ENCODE measurements around the gene RBP5. TPM values are rescaled to one million over a fixed set of nuclear protein-coding genes. Genes with fewer than 3 reads are reported as not detected.

Gene RBP5
- total and polyA plus RNA-seq, 10 of the 15 experiments (the other 5 are each of a cell fraction or from before 2014, with no cell fraction given) = 0.11 to 1.1 (median 0.31) TPM; not detected in 4

GRCh38 chr12:7093486-7093885 is 35.2 kb downstream of the RBP5 start:
- H3K9me3 ChIP-seq (replicated peaks; ENCODE audit: control insufficient read depth, insufficient read depth, low read length) = no peaks in the 10 kb centered on the region
- in situ Hi-C loops (cut with MboI) = no loop called here
- no peaks in the 10 kb centered on the region for H4K20me1 ChIP-seq (ENCODE audit: control insufficient read depth, insufficient read depth)
- no peak overlapping the region for H3K4me2 ChIP-seq (ENCODE audit: control insufficient read depth, insufficient read depth)
- SMC1A ChIA-PET (ENCODE audit: uncharacterized antibody, unreplicated experiment) = interaction anchor here (0.9 to 1.6 kb wide), 3 partner anchors 14 to 133 kb away, joined by 3 to 7 read pairs (median 4); no protein-coding TSS in a partner anchor
- POLR2A ChIA-PET = no interaction called here
- RAD21 ChIA-PET (ENCODE audit: unreplicated experiment) = interaction anchor here (1.4 kb wide), 2 partner anchors 15 to 149 kb away, joined by 4 read pairs; partner anchors contain the start of gene C12orf57
- H3K4me3 ChIP-seq = no peak overlapping the region
- H2AFZ ChIP-seq (ENCODE audit: control insufficient read depth, low read depth, low read length) = no peak overlapping the region
- ATAC-seq (no peak), FAIRE-seq (no peak), DNase-seq (ENCODE audit: low read depth, low spot score) (no peak)
- H3K4me1 ChIP-seq (ENCODE audit: control insufficient read depth, insufficient read depth, low read length) = no peaks in the 10 kb centered on the region
- no peaks in the 10 kb centered on the region; a peak in 1 of 4 replicates for H3K27me3 ChIP-seq (replicated peaks in 1 of 2; ENCODE audit: control insufficient read depth in 2 of 2, insufficient read depth in 2 of 2, low read length in 1 of 2)
- CTCF ChIA-PET = interaction anchor here (0.8 to 6.3 kb wide), 11 partner anchors 12 to 221 kb away, joined by 3 to 32 read pairs (median 4); partner anchors contain the start of genes C12orf57, C1RL, RNU7-1 and SPSB2
- H3K79me2 ChIP-seq (ENCODE audit: control insufficient read depth, insufficient read depth, low read length) = no peaks in the 10 kb centered on the region
- BruUV-seq (replicated peaks) = no TSS peak
- no peak for TF ChIP-seq JUNB (IDR thresholded peaks at IDR 0.05)
- no peak for TF ChIP-seq PKNOX1 (IDR thresholded peaks at IDR 0.05)
- no peak for TF ChIP-seq ZNF217 (IDR thresholded peaks at IDR 0.05)
- no peak for TF ChIP-seq MXI1 (IDR thresholded peaks at IDR 0.05; ENCODE audit: low read depth, low read length)
- TF ChIP-seq RCOR1 (conservative IDR thresholded peaks at IDR 0.05; ENCODE audit: low read depth, low read length) = no peak
- TF ChIP-seq STAT1 (conservative IDR thresholded peaks at IDR 0.05) = no peak
- no peak for TF ChIP-seq TCF7 (IDR thresholded peaks at IDR 0.05; ENCODE audit: borderline replicate concordance)
- TF ChIP-seq CEBPB (IDR thresholded peaks at IDR 0.05; ENCODE audit: borderline replicate concordance in 1 of 2, low read depth in 2 of 2, low read length in 2 of 2) = no peak
- intact Hi-C loops (cut with micrococcal nuclease; ENCODE audit: unreplicated experiment) = loop anchor here (5.0 kb wide), 3 partner anchors 76 to 171 kb away; partner anchors contain the start of genes EMG1, LPCAT3 and PHB2
- WGBS (ENCODE audit: insufficient coverage, insufficient replicate concordance, low lambda C conversion rate, missing lambda C conversion rate) = 38% methylated on average over 5 of the region's 5 CpGs
- H3K27ac ChIP-seq (ENCODE audit: control insufficient read depth, insufficient read depth) = no peak overlapping the region
- no peaks in the 10 kb centered on the region for H3K36me3 ChIP-seq (ENCODE audit: control insufficient read depth in 2 of 2, insufficient read depth in 2 of 2, low read length in 1 of 2)
- H3K9ac ChIP-seq (ENCODE audit: control insufficient read depth, insufficient read depth, low read length) = no peak overlapping the region
